Activated CD4-positive, alpha-beta T cell treated with anti-CD3 and anti-CD28 coated beads for 4 hours (primary cell): ENCODE measurements around the gene TNIK.
"Not testable (repeated sequence)": the region's sequence is repeated elsewhere in the genome, so short reads cannot be mapped to it uniquely, and the experiment has no call there.

Source experiments
- DNase-seq, 2 donors: peaks; one replicate each; pipeline ENCODE4 v3.0.0-alpha.2; 2020

TNIK gene

DNA sequence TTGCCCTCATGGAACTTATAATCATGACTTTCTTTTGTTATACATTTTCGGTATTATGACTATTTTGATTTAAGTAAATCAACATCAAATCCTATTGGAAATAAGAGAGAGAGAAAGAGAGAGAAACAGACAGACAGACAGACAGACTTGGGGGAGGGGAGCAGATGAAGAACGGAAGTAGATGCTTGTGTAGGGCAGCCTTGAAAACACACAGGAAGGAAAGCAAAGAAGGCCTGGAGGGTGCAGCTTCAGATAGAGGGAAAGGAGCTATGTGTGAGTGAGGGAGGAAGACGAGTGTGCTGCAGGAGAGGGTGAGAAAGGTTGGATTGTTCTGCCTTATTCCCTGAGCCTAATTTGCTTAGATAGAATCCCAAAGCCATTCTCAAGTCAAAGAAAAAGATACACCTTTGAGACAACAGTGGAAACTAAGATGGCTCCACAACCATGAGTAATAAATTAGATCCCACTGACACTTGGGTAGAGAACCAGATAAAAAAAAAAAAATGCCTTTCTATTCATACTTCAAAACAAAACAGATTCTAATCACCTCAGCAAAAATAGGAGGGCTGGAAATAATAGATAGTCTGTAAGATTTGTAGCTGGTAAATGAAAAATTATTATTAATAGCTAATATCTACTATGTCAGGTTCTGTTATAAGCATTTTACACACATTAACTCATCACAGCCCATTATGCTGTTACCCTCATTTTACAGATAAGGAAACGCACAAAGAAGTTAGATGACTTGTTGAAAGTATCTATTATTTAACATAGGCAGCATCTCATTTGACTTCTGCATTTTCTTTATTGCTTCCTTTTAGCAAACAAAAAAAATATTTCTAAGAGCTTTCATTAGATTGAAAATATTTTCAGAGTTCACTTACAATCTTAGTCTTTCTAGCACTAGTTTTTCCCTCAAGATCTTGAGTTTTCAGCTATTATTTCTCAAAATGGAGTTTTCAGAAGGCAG lies 214.1 kb downstream of the TNIK start:
- no peak for DNase-seq

DNA sequence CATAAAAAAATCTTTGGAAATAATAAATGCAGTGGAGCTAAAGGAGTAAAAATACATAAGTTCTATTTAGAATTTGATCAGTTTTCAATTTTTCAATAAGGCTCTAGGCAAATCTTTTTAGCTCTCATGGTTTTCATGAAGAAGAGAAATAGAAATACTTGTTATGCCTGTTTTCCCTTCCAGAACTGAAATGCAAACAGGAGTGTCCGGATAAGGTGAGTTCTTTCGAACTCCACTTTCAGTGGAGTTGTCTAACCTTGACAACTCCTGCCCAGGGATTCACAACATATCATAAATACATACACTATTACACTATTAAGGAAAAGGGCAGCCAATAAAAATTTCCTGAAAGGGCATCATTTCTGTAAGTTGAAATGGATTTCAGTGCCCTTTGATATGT lies 217.3 kb downstream of the TNIK start:
- no peak for DNase-seq

GRCh38 chr3:171242170-171242569 lies 218.0 kb downstream of the TNIK start:
- no peak for DNase-seq

- DNase-seq: not testable (repeated sequence)
Measured at GRCh38 chr3:171241655-171242054, 218.6 kb downstream of the TNIK start.

DNA sequence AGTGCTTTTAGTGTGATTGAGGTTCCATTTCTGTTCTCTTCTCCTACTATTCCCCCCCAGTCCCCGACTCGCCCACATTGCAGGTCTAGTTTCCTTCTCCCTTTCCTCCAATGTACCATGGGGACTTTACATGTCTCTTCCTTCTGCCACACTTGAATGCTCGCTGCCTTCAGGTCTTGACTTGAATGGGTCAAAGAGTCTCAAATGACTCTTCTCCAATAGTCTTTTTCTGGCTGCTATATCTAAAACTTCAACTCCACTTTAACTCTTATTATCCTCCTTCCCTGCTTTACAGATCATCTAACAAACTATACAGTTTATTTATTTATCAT lies 219.7 kb downstream of the TNIK start:
- no peak for DNase-seq

DNA sequence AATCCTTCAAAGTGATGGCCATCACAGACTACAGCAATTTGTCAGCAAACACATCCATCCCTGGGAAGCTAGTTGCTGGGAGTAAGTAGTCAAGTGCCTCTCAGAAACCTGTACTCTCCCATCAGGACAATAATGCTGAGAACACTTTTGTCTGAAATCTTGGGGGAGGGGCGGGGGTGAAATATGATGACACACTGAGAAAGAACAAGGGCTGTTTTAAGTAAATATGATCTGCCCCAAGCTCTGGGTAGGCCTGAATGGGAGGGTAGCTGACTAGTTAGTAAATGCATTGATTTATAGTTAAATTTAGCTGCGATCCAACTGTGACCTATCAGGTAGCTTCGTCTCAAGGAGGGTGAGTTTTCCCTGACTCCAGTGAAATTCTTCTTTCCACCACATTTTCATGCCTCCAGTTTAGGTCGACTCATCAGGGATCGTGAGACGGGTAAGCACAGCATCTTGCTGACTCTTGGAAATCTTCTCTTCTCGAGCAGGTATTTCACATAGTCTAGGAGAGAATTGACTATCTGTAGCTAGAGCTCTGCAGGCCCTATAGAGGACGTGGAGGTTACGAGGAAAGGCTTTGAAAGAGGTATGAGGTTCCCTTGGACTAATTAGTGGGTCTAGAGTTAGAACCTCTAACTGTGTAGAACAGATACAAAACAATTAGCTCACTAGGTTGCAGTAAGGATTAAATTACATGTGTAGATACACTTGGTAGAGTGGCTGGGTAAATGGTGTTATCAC lies 220.3 kb downstream of the TNIK start:
- no peak for DNase-seq

DNA sequence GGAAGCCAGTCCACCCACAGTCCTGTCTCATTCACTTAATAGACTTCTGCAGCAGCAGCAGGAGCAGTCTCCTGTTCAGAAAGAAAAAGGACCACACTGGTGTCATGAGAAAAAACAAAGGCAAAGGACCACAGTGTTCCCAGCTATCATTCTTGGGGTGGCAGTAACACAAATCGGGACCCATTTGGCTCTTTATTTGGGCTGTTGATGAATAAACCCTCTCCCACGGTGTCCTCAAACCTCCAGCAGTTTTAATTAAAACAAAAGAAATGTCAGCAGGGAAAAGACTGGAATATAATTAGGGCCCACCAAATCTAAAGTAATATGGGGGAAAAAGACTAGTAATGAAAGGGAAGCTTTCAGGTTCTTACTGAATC lies 223.2 kb downstream of the TNIK start:
- no peak for DNase-seq

- DNase-seq: no peak
Measured at GRCh38 chr3:171236265-171237008, 223.8 kb downstream of the TNIK start.

GRCh38 chr3:171234298-171235010 lies 225.8 kb downstream of the TNIK start:
- no peak for DNase-seq

- DNase-seq: no peak
Measured at GRCh38 chr3:171231361-171231760, 228.8 kb downstream of the TNIK start.

DNA sequence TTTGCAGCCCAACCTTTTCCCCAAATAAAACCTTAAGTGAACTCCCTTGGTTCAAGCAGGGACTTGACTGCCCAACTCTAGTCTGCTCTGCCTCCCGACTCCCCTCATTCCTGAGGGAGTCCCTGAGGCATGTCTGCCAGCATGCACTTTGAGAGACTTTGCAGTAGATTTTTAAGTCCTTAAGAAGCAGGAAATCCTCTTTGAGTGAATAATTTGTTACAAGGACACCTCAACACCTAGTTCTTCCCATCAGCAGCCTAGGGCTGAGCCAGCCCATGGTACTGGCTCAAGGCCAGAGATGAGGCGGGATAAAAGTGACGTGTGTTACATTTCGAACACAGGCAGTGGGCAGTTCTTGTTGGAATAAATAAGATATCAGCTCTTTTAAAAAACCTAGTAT lies 229.3 kb downstream of the TNIK start:
- no peak for DNase-seq

- DNase-seq: no peak
Measured at GRCh38 chr3:171229173-171229572, 231.0 kb downstream of the TNIK start.

DNA sequence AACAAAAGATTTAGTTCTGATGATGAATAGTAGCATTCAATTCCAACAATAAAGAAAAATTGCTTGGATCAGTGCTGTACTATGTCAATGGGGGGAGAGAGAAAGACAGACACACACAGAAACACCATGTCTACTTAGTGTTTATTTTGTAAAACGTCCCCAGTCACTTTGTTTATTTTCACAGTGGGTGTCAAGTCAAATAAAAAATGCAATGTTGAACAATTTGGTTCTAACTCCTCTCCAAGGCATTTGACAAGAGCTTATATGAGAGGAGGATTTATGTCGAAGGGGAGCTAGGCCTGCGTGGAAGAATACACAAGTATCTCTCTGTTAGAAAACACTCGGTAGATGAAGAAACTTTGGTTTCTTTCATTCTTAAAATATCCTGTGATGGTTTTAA lies 232.0 kb downstream of the TNIK start:
- DNase-seq: no peak

GRCh38 chr3:171227828-171228227 lies 232.4 kb downstream of the TNIK start:
- no peak for DNase-seq

GRCh38 chr3:171227359-171227758 lies 232.8 kb downstream of the TNIK start:
- no peak for DNase-seq

GRCh38 chr3:171226794-171227193 lies 233.4 kb downstream of the TNIK start:
- DNase-seq: no peak

GRCh38 chr3:171225708-171226107 lies 234.5 kb downstream of the TNIK start:
- DNase-seq: no peak

DNA sequence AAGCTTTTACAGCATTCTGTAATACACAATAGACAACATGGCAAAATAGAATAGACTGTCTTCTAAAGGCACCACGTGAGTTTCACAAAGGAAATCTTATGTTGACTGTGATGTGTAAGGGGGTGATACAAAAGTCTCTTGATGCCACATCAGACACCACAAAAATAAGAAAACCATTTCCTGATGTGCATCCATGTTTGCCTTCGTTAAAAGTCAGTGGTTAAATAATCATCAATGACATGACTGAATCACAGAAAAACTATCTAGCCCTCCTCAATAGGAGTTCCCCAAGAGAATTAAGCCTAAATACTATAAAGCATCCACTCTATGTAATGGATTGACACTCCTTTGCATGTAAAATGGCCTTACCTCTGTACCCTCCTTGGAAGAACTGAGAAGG lies 235.0 kb downstream of the TNIK start:
- DNase-seq: no peak

DNA sequence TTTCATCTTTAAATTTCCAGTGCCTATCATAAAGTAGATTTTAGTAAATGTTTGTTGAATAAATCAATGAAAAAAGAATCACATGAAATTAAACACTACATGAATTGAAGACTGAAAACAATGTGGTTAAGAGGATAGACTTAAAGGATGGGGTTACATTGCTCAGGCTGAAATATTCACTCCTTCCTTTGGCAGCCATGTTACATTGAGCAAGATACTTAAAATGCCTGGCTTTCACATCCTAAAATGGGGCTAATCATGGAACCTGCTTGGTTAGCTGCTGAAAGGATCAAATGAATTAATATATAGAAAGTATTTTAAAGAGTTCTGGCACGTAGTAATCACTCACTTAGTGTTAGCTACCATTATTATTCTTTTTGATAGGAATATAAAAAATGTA lies 236.8 kb downstream of the TNIK start:
- DNase-seq: no peak

- DNase-seq: no peak
Measured at GRCh38 chr3:171222995-171223394, 237.2 kb downstream of the TNIK start.

GRCh38 chr3:171221597-171221996 lies 238.6 kb downstream of the TNIK start:
- DNase-seq: no peak

- no peak for DNase-seq
Measured at GRCh38 chr3:171221104-171221503, 239.1 kb downstream of the TNIK start.

- DNase-seq: no peak
Measured at GRCh38 chr3:171219258-171219657, 240.9 kb downstream of the TNIK start.
